ENCODE data around the gene ZNF816.
"Not testable (repeated sequence)": the region's sequence is repeated elsewhere in the genome, so short reads cannot be mapped to it uniquely, and the experiment has no call there.

Gene ZNF816

DNA sequence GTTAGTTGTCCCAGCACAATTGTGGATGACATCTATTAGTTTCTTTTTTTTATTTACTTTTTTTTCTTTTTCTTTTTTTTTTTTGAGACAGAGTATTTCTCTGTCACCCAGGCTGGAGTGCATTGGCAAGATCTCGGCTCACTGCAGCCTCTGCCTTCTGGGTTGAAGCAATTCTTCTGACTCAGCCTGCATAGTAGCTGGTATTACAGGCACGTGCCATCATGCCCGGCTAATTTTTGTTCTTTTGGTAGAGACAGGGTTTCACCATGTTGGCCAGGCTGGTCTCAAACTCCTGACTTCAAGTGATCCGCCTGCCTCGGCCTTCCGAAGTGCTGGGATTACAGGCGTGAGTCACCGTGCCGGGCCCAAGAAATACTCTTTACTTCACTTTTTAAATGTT lies 38.0 kb downstream of the ZNF816 start:
- DNase-seq (ENCODE audit: low read depth): not testable (repeated sequence)

DNA sequence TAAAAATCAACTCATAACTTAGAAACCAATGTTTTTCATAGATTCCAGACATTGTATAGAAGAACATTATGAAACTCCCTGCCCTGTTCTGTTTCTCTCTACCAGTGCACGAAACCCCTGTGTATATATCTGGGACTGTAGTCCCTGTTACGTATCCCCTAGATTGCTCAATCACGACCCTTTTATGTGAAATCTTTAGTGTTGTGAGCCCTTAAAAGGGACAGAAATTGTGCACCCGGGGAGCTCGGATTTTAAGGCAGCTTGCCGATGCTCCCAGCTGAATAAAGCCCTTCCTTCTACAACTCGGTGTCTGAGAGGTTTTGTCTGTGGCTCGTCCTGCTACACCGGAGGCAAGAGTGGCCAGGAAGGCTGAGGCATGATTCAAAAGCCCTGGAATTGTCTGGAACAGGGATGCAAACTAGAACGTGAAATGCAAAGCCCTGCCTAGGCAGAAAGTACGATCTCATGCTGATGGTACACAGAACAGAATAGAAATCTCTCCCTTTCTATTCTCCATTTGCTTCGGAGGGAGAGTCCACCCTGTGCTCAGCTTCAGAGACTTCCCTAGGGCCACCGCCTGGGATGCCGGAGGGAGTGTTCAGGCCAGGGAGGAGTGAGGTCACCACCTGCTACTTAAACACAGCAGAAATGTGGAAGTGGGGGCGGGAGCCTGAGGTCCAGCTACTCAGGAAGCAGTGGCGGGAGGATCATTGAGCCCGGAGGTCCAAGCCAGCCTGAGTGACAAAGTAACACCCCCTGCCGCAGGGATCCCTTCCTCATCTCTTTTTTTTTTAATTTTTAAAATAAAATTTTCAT lies 38.7 kb downstream of the ZNF816 start:
- no peak for DNase-seq (ENCODE audit: low read depth)

DNA sequence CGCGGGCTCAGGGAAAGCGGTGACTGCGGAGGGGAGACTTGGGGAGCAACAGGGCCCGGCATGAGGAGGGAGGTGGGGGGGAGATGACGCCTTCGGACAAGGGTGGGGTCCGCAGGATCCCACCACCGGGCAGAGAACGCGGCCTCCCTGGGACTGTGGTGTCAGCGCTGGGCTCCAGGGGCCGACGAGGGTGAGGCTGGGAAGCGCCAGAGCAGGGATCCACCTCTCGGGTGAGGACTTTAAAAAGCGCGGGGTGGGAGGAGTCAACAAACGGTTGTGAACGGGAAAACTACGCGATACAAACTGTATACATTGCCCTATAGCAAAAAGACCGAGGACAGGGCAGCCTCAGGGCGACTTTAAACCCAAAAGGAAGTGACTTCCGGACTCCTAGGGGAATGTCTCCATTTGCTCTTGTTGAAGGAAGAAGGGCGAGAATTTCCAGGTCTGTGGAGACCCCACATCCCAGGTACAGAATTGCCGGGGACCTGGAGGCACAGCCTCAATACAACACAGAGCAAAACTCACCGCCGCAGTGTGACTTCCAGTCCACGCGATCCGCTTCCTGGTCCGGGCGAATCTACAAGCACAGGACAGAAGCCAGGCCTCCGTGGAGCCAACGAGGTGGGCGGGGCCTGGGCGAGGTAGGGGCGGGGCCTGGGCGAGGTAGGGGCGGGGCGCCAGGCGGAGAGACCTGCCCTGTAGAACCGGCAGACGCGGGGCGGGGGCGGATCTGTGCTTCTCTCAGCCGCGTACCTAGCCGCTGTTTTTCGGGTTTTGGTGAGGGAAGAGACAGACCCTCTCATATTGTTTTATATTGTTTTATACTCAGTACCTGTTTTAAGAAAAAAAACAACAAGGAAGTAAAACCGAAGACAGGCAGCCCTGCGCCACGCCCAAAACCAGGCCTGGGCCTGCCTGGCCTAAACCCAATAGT lies 39.6 kb downstream of the ZNF816 start, which contains the start of gene ZNF888:
Gene ZNF888, minus strand, starts transcription at position 588 of the 937 bp plus-strand sequence. CDS start 5,555 bp downstream, outside the sequence.
- peak; percentile 63 for DNase-seq (ENCODE audit: low read depth)

DNA sequence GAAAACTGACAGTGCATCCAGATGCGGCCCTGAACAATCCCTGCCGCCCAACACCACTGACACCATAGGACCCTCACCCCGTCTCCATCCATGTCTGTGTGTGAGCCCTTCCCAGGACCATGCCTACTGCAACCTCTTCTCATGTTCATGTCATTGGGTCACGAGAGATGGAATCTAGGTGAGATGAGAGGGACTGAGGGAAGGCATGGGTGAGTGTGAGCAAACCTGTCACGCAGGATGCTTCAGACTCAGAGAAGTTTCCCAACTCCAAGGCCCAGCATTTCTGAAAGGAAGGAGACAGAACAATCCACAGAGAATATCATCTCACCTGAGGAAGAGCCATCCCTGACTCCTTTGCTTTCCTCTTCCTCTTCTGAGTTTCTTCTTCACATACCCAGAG lies 45.1 kb downstream of the ZNF816 start:
- DNase-seq (ENCODE audit: low read depth): no peak

DNA sequence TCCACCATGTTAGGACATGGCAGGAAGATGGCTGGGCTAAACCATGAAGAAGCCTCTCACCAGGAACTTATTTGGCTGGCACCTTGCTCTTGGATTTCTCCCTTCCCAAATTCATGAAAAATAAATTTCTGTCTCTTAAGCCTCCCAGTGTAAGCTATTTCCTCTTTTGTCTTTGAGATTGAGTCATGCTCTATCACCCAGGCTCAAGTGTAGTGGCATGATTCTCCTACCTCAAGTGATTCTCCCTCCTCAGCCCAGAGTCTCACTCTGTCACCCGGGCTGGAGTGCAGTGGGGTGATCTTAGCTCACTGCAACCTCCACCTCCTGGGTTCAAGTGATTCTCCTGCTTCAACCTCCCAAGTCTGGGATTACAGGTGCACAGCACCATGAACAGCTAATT lies 52.0 kb downstream of the ZNF816 start:
- no peak for DNase-seq (ENCODE audit: low read depth)

DNA sequence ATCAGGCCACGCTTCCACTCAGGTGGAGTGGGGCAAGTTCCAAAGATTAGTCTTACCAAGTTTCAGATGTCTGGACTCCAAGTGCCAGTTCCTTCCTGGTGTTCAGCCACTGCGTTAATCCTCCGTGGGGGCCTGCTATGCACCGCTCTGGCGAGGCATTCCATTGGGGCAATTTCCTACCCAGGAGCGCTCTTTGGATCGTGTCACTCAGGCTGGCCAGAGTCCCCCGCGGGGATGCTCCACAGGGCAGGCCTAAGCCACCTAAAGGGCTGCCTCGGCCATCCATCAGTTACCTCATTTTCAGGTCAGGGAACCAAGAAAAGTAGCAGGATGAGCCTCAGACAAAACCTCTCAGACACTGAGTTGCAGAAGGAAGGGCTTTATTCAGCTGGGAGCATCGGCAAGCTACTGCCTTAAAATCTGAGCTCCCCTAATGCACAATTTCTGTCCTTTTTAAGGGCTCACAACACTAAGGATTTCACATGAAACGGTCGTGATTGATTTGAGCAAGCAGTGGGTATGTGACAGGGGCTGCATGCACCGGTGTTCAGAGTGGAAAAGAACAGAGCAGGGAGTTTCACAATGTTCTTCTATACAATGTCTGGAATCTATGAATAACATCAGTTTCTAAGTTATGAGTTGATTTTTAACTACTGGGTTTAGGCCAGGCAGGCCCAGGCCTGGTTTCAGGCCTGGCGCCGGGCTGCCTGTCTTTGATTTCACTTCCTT lies 58.5 kb downstream of the ZNF816 start:
- DNase-seq (ENCODE audit: low read depth): not testable (repeated sequence)

DNA sequence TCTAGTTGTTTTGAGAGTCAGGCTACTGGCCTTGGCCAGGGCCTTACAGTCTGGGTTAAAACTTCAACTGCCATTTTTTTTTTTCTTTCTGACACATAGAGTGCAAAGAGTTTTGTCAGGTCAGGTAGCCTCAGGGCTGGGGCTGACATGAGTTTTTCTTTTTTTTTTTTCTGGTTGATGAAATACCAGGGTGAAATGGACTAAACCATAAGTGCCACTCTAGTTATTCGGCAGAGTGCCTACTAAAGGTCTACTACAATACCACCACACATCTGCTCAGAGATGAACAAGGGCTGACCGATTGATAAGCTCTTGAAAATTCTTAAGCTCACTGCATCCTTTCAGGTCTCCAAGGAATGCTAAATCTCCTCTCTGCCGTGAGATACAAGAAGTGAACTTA lies 60.8 kb downstream of the ZNF816 start:
- DNase-seq (ENCODE audit: low read depth): no peak
